ENCODE data around the gene SERPINB7.

SERPINB7 gene

GRCh38 chr18:63763831-63764600 is 11.2 kb upstream of the SERPINB7 start:
- peak; percentile 47 for DNase-seq (ENCODE audit: low read depth)
- TF ChIP-seq CTCF (conservative IDR thresholded peaks at IDR 0.05; ENCODE audit: low read length): no peak

GRCh38 chr18:63765837-63766236 is 9.4 kb upstream of the SERPINB7 start:
- no peak for TF ChIP-seq CTCF (conservative IDR thresholded peaks at IDR 0.05; ENCODE audit: low read length)
- H3K4me3 ChIP-seq (ENCODE audit: low read length): no peak overlapping the region
- DNase-seq (ENCODE audit: low read depth): no peak

More at GRCh38 chr18:63763831-63764600, 11.2 kb upstream of the SERPINB7 start:
- no peak overlapping the region for H3K4me3 ChIP-seq (ENCODE audit: low read length)

GRCh38 chr18:63773551-63773950 is 1.7 kb upstream of the SERPINB7 start:
- no peak for TF ChIP-seq CTCF (conservative IDR thresholded peaks at IDR 0.05; ENCODE audit: low read length)
- no peak overlapping the region for H3K4me3 ChIP-seq (ENCODE audit: low read length)
- DNase-seq (ENCODE audit: low read depth): no peak

GRCh38 chr18:63774511-63774910 is 707 bp upstream of the SERPINB7 start:
- DNase-seq (ENCODE audit: low read depth): no peak
- TF ChIP-seq CTCF (conservative IDR thresholded peaks at IDR 0.05; ENCODE audit: low read length): no peak
- no peak overlapping the region for H3K4me3 ChIP-seq (ENCODE audit: low read length)

- no peak for TF ChIP-seq CTCF (conservative IDR thresholded peaks at IDR 0.05; ENCODE audit: low read length)
- no peak for DNase-seq (ENCODE audit: low read depth)
- no peak overlapping the region for H3K4me3 ChIP-seq (ENCODE audit: low read length)
Measured at GRCh38 chr18:63779386-63779785, 4.2 kb downstream of the SERPINB7 start.

GRCh38 chr18:63783394-63783793 is 8.2 kb downstream of the SERPINB7 start:
- no peak overlapping the region for H3K4me3 ChIP-seq (ENCODE audit: low read length)
- TF ChIP-seq CTCF (conservative IDR thresholded peaks at IDR 0.05; ENCODE audit: low read length): no peak
- DNase-seq (ENCODE audit: low read depth): no peak

- TF ChIP-seq CTCF (conservative IDR thresholded peaks at IDR 0.05; ENCODE audit: low read length): no peak
- no peak for DNase-seq (ENCODE audit: low read depth)
- no peak overlapping the region for H3K4me3 ChIP-seq (ENCODE audit: low read length)
Measured at GRCh38 chr18:63784787-63785452, 9.7 kb downstream of the SERPINB7 start.

All from AG10803 (cell line).